Measurements from ENCODE around the gene TEKT2.

TEKT2 gene

DNA sequence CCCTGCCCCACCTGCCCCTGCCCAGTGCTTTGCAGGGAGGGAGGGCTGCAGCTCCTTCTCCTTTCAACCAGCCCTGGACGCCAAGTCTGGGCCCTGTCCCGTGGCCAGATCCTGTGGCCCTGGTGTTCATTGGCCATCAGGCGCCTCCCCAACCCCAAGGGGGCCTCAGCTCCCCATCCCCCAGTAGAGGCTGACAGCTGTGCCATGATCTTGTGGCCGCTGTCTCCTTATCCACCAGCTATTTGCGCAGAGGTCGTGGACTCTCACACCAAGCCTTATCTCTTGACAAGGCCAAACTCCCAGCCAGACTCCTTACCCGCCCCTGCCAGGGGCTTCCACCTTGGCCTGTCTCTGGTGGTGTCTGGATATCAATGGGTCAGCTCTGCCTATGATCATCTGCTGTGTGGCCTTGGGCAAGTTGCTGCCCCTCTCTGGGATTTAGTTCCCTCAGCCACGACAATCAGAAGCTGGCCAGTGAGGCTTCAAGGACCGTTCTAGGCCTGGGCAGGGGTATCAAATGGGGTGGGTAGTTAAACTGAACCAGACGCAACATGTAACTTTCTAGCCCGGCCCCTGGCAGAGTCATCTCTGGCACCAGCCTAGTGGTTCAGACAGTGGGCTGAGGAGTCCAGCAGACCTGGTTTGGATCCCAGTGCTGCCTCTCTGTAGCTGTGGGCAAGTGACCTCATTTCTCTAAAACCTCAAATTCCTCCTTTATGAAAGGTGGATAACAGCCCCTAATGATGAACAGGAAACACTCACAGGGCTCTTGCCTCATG lies 44.4 kb downstream of the TEKT2 start:
- Histone ChIP-seq H3K4me1 (ENCODE audit: control extremely low read depth in 1 of 4, control insufficient read depth in 4 of 4, insufficient read depth in 4 of 4, low read length in 3 of 4) (peaks cover 0 to 16% (median 12%) of the 10 kb centered on the region in 4 experiments), H3K27me3 (replicated peaks in 2 of 5; ENCODE audit: control insufficient read depth in 4 of 5, insufficient read depth in 5 of 5, low read length in 4 of 5) (peaks cover 0 to 26% (median 5%) of the 10 kb centered on the region in 5 experiments), H3K9me3 (ENCODE audit: control extremely low read depth in 1 of 5, control insufficient read depth in 4 of 5, insufficient read depth in 2 of 5, low read depth in 1 of 5, low read length in 4 of 5) (no peaks in the 10 kb centered on the region), H3K27ac (ENCODE audit: insufficient read depth in 1 of 2, low read depth in 1 of 2, low read length in 2 of 2, poor library complexity in 1 of 2, severe bottlenecking in 2 of 2) (no peak overlapping the region), H3K4me3 (ENCODE audit: control insufficient read depth in 1 of 7, extremely low read depth in 1 of 7, insufficient read depth in 4 of 7, low read depth in 2 of 7, low read length in 6 of 7) (no peak overlapping the region), H3K36me3 (ENCODE audit: control insufficient read depth in 4 of 4, insufficient read depth in 4 of 4, low read length in 3 of 4) (no peaks in the 10 kb centered on the region)
- ChIA-PET CTCF (interaction anchor here (0.6 to 11.5 kb wide), 8 partner anchors 12 to 270 kb away, joined by 3 to 283 read pairs (median 6); partner anchors contain the start of gene ADPRS), POLR2A (no interaction called here)
- 96% methylated on average over 11 of the region's 11 CpGs for WGBS (ENCODE audit: insufficient coverage)
- no peak for DNase-seq

DNA sequence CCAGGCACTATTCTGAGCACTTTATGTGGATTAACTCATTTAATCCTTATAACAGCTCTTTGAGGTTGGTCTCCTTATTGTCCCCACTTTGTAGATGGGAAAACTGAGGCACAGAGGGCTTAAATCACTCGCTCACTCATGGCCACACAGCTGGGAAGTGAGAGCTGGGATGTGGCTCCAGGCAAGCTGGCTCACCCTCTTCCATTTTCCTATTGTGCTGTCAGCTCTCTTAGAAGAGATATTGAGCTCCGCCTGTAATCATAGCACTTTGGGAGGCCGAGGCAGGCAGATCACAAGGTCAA lies 45.0 kb downstream of the TEKT2 start:
- 92% methylated on average over 3 of the region's 3 CpGs for WGBS (ENCODE audit: insufficient coverage)
- ChIA-PET POLR2A (no interaction called here), CTCF (interaction anchor here (0.6 to 11.5 kb wide), 7 partner anchors 11 to 271 kb away, joined by 3 to 283 read pairs (median 6); partner anchors contain the start of gene ADPRS)
- no peak for DNase-seq
- Histone ChIP-seq H3K27me3 (replicated peaks in 2 of 5; ENCODE audit: control insufficient read depth in 4 of 5, insufficient read depth in 5 of 5, low read length in 4 of 5) (peaks cover 0 to 24% (median 5%) of the 10 kb centered on the region in 5 experiments), H3K36me3 (ENCODE audit: control insufficient read depth in 4 of 4, insufficient read depth in 4 of 4, low read length in 3 of 4) (no peaks in the 10 kb centered on the region), H3K9me3 (ENCODE audit: control extremely low read depth in 1 of 5, control insufficient read depth in 4 of 5, insufficient read depth in 2 of 5, low read depth in 1 of 5, low read length in 4 of 5) (no peaks in the 10 kb centered on the region), H3K4me3 (ENCODE audit: control insufficient read depth in 1 of 7, extremely low read depth in 1 of 7, insufficient read depth in 4 of 7, low read depth in 2 of 7, low read length in 6 of 7) (no peak overlapping the region), H3K4me1 (ENCODE audit: control extremely low read depth in 1 of 4, control insufficient read depth in 4 of 4, insufficient read depth in 4 of 4, low read length in 3 of 4) (peaks cover 0 to 12% (median 7%) of the 10 kb centered on the region in 4 experiments), H3K27ac (ENCODE audit: insufficient read depth in 1 of 2, low read depth in 1 of 2, low read length in 2 of 2, poor library complexity in 1 of 2, severe bottlenecking in 2 of 2) (no peak overlapping the region)

DNA sequence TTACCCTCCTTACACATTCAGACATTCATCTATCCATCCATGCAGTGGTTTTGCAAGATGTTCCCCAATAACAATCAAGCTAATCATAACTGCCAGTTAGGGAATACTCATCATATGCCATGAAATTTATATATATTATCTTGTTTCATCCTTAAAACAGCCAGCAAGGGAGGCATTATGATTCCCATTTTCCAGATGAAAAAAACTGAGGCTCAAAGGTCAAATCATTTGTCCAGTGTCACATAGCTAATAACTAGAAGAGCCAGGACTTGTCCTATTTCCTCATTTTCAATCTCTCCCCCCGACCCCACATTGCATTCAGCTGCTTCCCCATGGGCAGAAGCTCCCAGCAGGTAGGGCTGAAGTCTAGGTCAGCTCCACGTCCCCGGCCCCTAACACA lies 48.1 kb downstream of the TEKT2 start:
- no peaks in the 10 kb centered on the region for H3K27me3 ChIP-seq (replicated peaks in 2 of 5; ENCODE audit: control insufficient read depth in 4 of 5, insufficient read depth in 5 of 5, low read length in 4 of 5)
- POLR2A ChIA-PET, result no interaction called here
- CTCF ChIA-PET, result interaction anchor here (0.9 to 11.5 kb wide), 7 partner anchors 9 to 157 kb away, joined by 3 to 283 read pairs (median 6); partner anchors contain the start of gene ADPRS
- H3K4me1 ChIP-seq (ENCODE audit: control extremely low read depth in 1 of 4, control insufficient read depth in 4 of 4, insufficient read depth in 4 of 4, low read length in 3 of 4), result peaks cover 0 to 9% (median 1%) of the 10 kb centered on the region in 4 experiments
- H3K27ac ChIP-seq (ENCODE audit: insufficient read depth in 1 of 2, low read depth in 1 of 2, low read length in 2 of 2, poor library complexity in 1 of 2, severe bottlenecking in 2 of 2), result no peak overlapping the region
- WGBS (ENCODE audit: insufficient coverage), result 67% methylated on average over 3 of the region's 3 CpGs
- peaks cover 0 to 12% (median 8%) of the 10 kb centered on the region in 4 experiments for H3K36me3 ChIP-seq (ENCODE audit: control insufficient read depth in 4 of 4, insufficient read depth in 4 of 4, low read length in 3 of 4)
- DNase-seq, result no peak
- no peaks in the 10 kb centered on the region for H3K9me3 ChIP-seq (ENCODE audit: control extremely low read depth in 1 of 5, control insufficient read depth in 4 of 5, insufficient read depth in 2 of 5, low read depth in 1 of 5, low read length in 4 of 5)
- H3K4me3 ChIP-seq (ENCODE audit: control insufficient read depth in 1 of 7, extremely low read depth in 1 of 7, insufficient read depth in 4 of 7, low read depth in 2 of 7, low read length in 6 of 7), result no peak overlapping the region

- H3K9me3 ChIP-seq (ENCODE audit: control extremely low read depth in 1 of 5, control insufficient read depth in 4 of 5, insufficient read depth in 2 of 5, low read depth in 1 of 5, low read length in 4 of 5), result no peaks in the 10 kb centered on the region
- POLR2A ChIA-PET, result interaction anchor here (1.2 kb wide), 1 partner anchor 16 kb away, joined by 3 read pairs; the partner anchor contains the start of gene TRAPPC3
- H3K4me3 ChIP-seq (ENCODE audit: control insufficient read depth in 1 of 7, extremely low read depth in 1 of 7, insufficient read depth in 4 of 7, low read depth in 2 of 7, low read length in 6 of 7), result no peak overlapping the region
- no peak overlapping the region for H3K27ac ChIP-seq (ENCODE audit: insufficient read depth in 1 of 2, low read depth in 1 of 2, low read length in 2 of 2, poor library complexity in 1 of 2, severe bottlenecking in 2 of 2)
- CTCF ChIA-PET, result interaction anchor here (0.7 to 11.5 kb wide), 14 partner anchors 11 to 276 kb away, joined by 3 to 283 read pairs (median 10); partner anchors contain the start of genes ADPRS, THRAP3 and TRAPPC3
- DNase-seq, result peak in 2 of 3 donors; percentile 30 to 53
- H3K27me3 ChIP-seq (replicated peaks in 2 of 5; ENCODE audit: control insufficient read depth in 4 of 5, insufficient read depth in 5 of 5, low read length in 4 of 5), result no peaks in the 10 kb centered on the region
- peaks cover 2 to 26% (median 21%) of the 10 kb centered on the region in 4 experiments for H3K36me3 ChIP-seq (ENCODE audit: control insufficient read depth in 4 of 4, insufficient read depth in 4 of 4, low read length in 3 of 4)
- 89% methylated on average over 3 of the region's 3 CpGs for WGBS (ENCODE audit: insufficient coverage)
- peaks cover 0 to 3% (median 1%) of the 10 kb centered on the region in 4 experiments for H3K4me1 ChIP-seq (ENCODE audit: control extremely low read depth in 1 of 4, control insufficient read depth in 4 of 4, insufficient read depth in 4 of 4, low read length in 3 of 4)
These were observed 49.6 kb downstream of the TEKT2 start for GRCh38 chr1:36133484-36133883.

DNA sequence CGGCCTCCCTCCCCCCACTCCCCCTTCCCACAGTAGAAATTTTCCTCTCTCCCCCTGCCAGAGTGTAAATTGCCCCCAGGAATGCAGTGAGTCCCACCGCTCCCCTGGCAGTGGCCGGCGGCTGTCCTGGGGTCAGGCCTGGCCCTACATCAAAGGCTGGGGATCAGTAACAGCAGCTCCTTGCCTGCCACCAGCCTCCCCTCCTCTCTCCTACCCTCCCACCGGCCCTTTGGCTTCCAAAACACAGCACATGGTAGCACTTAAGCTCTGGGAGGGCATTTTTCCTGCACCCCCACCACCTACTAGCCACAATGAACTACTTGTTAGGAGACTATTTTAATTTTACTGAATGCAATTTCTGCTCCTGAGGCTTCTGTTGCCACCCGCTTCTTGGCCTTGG lies 50.1 kb downstream of the TEKT2 start:
- ChIA-PET CTCF (interaction anchor here (0.9 to 11.5 kb wide), 14 partner anchors 11 to 276 kb away, joined by 3 to 283 read pairs (median 10); partner anchors contain the start of genes ADPRS and TRAPPC3), POLR2A (interaction anchor here (1.2 to 1.3 kb wide), 2 partner anchors 15 to 26 kb away, joined by 3 read pairs; partner anchors contain the start of gene TRAPPC3)
- no peaks in the 10 kb centered on the region for H3K9me3 ChIP-seq (ENCODE audit: control extremely low read depth in 1 of 5, control insufficient read depth in 4 of 5, insufficient read depth in 2 of 5, low read depth in 1 of 5, low read length in 4 of 5)
- H3K27me3 ChIP-seq (replicated peaks in 2 of 5; ENCODE audit: control insufficient read depth in 4 of 5, insufficient read depth in 5 of 5, low read length in 4 of 5), result no peaks in the 10 kb centered on the region
- no peak overlapping the region for H3K27ac ChIP-seq (ENCODE audit: insufficient read depth in 1 of 2, low read depth in 1 of 2, low read length in 2 of 2, poor library complexity in 1 of 2, severe bottlenecking in 2 of 2)
- no CpG with 5 or more reads among the region's 6 CpGs for WGBS (ENCODE audit: insufficient coverage)
- H3K36me3 ChIP-seq (ENCODE audit: control insufficient read depth in 4 of 4, insufficient read depth in 4 of 4, low read length in 3 of 4), result peaks cover 2 to 28% (median 21%) of the 10 kb centered on the region in 4 experiments
- no peak for DNase-seq
- H3K4me3 ChIP-seq (ENCODE audit: control insufficient read depth in 1 of 7, extremely low read depth in 1 of 7, insufficient read depth in 4 of 7, low read depth in 2 of 7, low read length in 6 of 7), result no peak overlapping the region
- peaks cover 0 to 2% (median 0%) of the 10 kb centered on the region in 4 experiments for H3K4me1 ChIP-seq (ENCODE audit: control extremely low read depth in 1 of 4, control insufficient read depth in 4 of 4, insufficient read depth in 4 of 4, low read length in 3 of 4)

- peaks cover 0 to 2% (median 0%) of the 10 kb centered on the region in 4 experiments for H3K4me1 ChIP-seq (ENCODE audit: control extremely low read depth in 1 of 4, control insufficient read depth in 4 of 4, insufficient read depth in 4 of 4, low read length in 3 of 4)
- no peak overlapping the region for H3K27ac ChIP-seq (ENCODE audit: insufficient read depth in 1 of 2, low read depth in 1 of 2, low read length in 2 of 2, poor library complexity in 1 of 2, severe bottlenecking in 2 of 2)
- peak in 2 of 3 donors; percentile 58 to 60 for DNase-seq
- no peaks in the 10 kb centered on the region for H3K9me3 ChIP-seq (ENCODE audit: control extremely low read depth in 1 of 5, control insufficient read depth in 4 of 5, insufficient read depth in 2 of 5, low read depth in 1 of 5, low read length in 4 of 5)
- CTCF ChIA-PET, result interaction anchor here (0.7 to 11.5 kb wide), 17 partner anchors 11 to 285 kb away, joined by 3 to 283 read pairs (median 7); partner anchors contain the start of genes ADPRS and TRAPPC3
- 73% methylated on average over 7 of the region's 7 CpGs for WGBS (ENCODE audit: insufficient coverage)
- no peaks in the 10 kb centered on the region for H3K27me3 ChIP-seq (replicated peaks in 2 of 5; ENCODE audit: control insufficient read depth in 4 of 5, insufficient read depth in 5 of 5, low read length in 4 of 5)
- POLR2A ChIA-PET, result interaction anchor here (1.2 to 1.3 kb wide), 2 partner anchors 15 to 25 kb away, joined by 3 read pairs; partner anchors contain the start of gene TRAPPC3
- H3K4me3 ChIP-seq (ENCODE audit: control insufficient read depth in 1 of 7, extremely low read depth in 1 of 7, insufficient read depth in 4 of 7, low read depth in 2 of 7, low read length in 6 of 7), result no peak overlapping the region
- H3K36me3 ChIP-seq (ENCODE audit: control insufficient read depth in 4 of 4, insufficient read depth in 4 of 4, low read length in 3 of 4), result peaks cover 2 to 33% (median 26%) of the 10 kb centered on the region in 4 experiments
These were observed 50.8 kb downstream of the TEKT2 start for GRCh38 chr1:36134505-36135329.

Measured in common myeloid progenitor, CD34-positive (primary cell).